ENCODE data around the gene DHRS2. TPM values are rescaled to one million over a fixed set of nuclear protein-coding genes. Genes with fewer than 3 reads are reported as not detected.
"Not testable (repeated sequence)": the region's sequence is repeated elsewhere in the genome, so short reads cannot be mapped to it uniquely, and the experiment has no call there.

DHRS2 gene
- polyA plus RNA-seq, 1 of the 3 experiments (the other 2 are of a cell fraction), result 1.2 TPM

DNA sequence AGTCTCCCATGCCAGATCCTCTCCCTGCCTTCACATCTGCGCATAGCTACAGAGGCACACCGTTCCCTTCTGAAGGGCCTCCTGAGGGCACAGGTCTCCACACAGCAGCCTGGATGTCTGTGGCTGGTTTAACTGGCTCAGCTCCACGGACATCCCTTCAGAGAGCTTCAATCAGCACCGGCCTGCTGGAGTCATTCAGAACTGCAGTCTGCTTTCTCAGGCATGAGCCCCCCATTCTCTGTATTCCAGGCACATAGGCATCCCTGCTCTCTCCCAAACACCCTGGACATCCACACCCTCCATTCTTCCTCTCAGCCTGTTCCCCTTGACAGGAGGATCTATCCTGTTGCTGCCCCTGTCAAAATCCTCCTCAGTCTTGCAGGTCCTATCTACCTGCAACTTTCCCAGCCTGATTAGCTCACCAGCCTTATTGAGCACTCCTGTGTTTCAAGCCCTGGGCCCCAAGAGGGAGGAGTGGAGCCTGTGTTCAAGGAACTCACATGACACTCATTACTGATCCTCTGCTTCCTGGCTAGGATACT, 2.9 kb upstream of the DHRS2 start:
- DNase-seq, result peak; percentile 36
- no peak for TF ChIP-seq TAF1 (IDR thresholded peaks at IDR 0.05; ENCODE audit: borderline replicate concordance, low read depth, low read length)
- TF ChIP-seq, protein P1, sequence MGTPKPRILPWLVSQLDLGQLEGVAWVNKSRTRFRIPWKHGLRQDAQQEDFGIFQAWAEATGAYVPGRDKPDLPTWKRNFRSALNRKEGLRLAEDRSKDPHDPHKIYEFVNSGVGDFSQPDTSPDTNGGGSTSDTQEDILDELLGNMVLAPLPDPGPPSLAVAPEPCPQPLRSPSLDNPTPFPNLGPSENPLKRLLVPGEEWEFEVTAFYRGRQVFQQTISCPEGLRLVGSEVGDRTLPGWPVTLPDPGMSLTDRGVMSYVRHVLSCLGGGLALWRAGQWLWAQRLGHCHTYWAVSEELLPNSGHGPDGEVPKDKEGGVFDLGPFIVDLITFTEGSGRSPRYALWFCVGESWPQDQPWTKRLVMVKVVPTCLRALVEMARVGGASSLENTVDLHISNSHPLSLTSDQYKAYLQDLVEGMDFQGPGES (IDR thresholded peaks at IDR 0.05; ENCODE audit: low read depth, low read length), result no peak
- TF ChIP-seq, protein P2, sequence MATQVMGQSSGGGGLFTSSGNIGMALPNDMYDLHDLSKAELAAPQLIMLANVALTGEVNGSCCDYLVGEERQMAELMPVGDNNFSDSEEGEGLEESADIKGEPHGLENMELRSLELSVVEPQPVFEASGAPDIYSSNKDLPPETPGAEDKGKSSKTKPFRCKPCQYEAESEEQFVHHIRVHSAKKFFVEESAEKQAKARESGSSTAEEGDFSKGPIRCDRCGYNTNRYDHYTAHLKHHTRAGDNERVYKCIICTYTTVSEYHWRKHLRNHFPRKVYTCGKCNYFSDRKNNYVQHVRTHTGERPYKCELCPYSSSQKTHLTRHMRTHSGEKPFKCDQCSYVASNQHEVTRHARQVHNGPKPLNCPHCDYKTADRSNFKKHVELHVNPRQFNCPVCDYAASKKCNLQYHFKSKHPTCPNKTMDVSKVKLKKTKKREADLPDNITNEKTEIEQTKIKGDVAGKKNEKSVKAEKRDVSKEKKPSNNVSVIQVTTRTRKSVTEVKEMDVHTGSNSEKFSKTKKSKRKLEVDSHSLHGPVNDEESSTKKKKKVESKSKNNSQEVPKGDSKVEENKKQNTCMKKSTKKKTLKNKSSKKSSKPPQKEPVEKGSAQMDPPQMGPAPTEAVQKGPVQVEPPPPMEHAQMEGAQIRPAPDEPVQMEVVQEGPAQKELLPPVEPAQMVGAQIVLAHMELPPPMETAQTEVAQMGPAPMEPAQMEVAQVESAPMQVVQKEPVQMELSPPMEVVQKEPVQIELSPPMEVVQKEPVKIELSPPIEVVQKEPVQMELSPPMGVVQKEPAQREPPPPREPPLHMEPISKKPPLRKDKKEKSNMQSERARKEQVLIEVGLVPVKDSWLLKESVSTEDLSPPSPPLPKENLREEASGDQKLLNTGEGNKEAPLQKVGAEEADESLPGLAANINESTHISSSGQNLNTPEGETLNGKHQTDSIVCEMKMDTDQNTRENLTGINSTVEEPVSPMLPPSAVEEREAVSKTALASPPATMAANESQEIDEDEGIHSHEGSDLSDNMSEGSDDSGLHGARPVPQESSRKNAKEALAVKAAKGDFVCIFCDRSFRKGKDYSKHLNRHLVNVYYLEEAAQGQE (IDR thresholded peaks at IDR 0.05; ENCODE audit: low read depth, low read length), result no peak
- no peak for TF ChIP-seq SIN3A (IDR thresholded peaks at IDR 0.05; ENCODE audit: borderline replicate concordance, low read depth, low read length)
- no peak for TF ChIP-seq JUND (IDR thresholded peaks at IDR 0.05)
- TF ChIP-seq, protein P3, sequence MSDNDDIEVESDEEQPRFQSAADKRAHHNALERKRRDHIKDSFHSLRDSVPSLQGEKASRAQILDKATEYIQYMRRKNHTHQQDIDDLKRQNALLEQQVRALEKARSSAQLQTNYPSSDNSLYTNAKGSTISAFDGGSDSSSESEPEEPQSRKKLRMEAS (IDR thresholded peaks at IDR 0.05; ENCODE audit: low read depth), result no peak
- TF ChIP-seq NRF1 (IDR thresholded peaks at IDR 0.05; ENCODE audit: low read depth, low read length), result no peak
- no peak for TF ChIP-seq FOXM1 (IDR thresholded peaks at IDR 0.05; ENCODE audit: low read depth)
- H2AFZ ChIP-seq (ENCODE audit: low read depth), result no peak overlapping the region
- peaks cover 0 to 12% of the 10 kb centered on the region in 2 experiments; a peak in 1 of 4 replicates for H3K4me1 ChIP-seq (ENCODE audit: control insufficient read depth in 1 of 2, insufficient read depth in 2 of 2, low read depth in 1 of 2, low read length in 1 of 2)
- H3K9ac ChIP-seq, result no peak overlapping the region
- H3K4me2 ChIP-seq, result no peak overlapping the region
- H3K27me3 ChIP-seq (ENCODE audit: insufficient read depth), result no peaks in the 10 kb centered on the region
- no peaks in the 10 kb centered on the region for H3K36me3 ChIP-seq (replicated peaks in 1 of 2; ENCODE audit: control insufficient read depth in 1 of 2, insufficient read depth in 2 of 2, low read length in 1 of 2)
- POLR2A ChIA-PET, result no interaction called here
- no peaks in the 10 kb centered on the region for H3K9me3 ChIP-seq
- no peaks in the 10 kb centered on the region for H3F3A ChIP-seq (replicated peaks; ENCODE audit: insufficient read depth)
- H3K79me2 ChIP-seq (ENCODE audit: insufficient read depth), result no peaks in the 10 kb centered on the region
- H3K27ac ChIP-seq (ENCODE audit: low read depth in 2 of 2, low read length in 1 of 2), result no peak overlapping the region
- no peaks in the 10 kb centered on the region for H4K20me1 ChIP-seq (ENCODE audit: insufficient read depth)
- no peak overlapping the region for H3K4me3 ChIP-seq (ENCODE audit: low read depth in 2 of 2, low read length in 1 of 2)
- H3K9me2 ChIP-seq, result no peaks in the 10 kb centered on the region
- CTCF ChIA-PET, result interaction anchor here (0.9 to 4.4 kb wide), 25 partner anchors 8 to 297 kb away, joined by 3 to 65 read pairs (median 10); partner anchors contain the start of gene NGDN
- 55% methylated on average over 4 of the region's 4 CpGs for WGBS (ENCODE audit: low lambda C conversion rate)

DNA sequence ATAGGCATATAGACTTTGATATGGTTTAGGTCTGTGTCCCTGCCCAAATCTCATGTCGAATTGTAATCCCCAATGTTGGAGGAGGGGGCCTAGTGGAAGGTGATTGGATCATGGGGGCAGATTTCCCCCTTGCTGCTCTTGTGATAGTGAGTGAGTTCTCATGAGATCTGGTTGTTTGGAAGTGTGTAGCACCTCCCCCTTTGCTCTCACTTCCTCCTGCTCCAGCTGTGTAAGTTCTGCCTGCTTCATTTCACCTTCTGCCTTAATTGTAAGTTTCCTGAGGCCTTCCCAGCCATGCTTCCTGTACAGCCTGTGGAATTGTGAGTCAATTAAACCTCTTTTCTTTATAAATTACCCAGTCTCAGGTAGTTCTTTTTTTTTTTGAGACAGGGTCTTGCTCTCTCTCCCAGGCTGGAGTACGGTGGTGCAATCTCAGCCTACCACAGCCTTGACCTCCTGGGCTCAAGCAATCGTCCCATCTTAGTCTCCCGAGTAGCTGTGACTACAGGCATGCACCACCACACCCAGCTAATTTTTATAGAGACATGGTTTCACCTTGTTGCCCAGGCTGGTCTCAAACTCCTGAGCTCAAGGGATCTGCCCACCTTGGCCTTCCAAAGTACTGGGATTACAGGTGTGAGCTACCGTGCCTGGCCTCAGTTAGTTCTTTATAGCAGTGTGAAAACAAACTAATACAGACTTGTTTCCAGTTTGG, 1.3 kb upstream of the DHRS2 start:
- H3F3A ChIP-seq (replicated peaks; ENCODE audit: insufficient read depth); H3K4me2 ChIP-seq; H3K36me3 ChIP-seq (replicated peaks in 1 of 2; ENCODE audit: control insufficient read depth in 1 of 2, insufficient read depth in 2 of 2, low read length in 1 of 2); H4K20me1 ChIP-seq (ENCODE audit: insufficient read depth); H3K27me3 ChIP-seq (ENCODE audit: insufficient read depth); DNase-seq; H3K4me3 ChIP-seq (ENCODE audit: low read depth in 2 of 2, low read length in 1 of 2); H3K9ac ChIP-seq; H3K79me2 ChIP-seq (ENCODE audit: insufficient read depth); POLR2A ChIA-PET; H3K9me3 ChIP-seq; H2AFZ ChIP-seq (ENCODE audit: low read depth); H3K27ac ChIP-seq (ENCODE audit: low read depth in 2 of 2, low read length in 1 of 2); H3K9me2 ChIP-seq: not testable (repeated sequence)
- 26% methylated on average over 5 of the region's 5 CpGs for WGBS (ENCODE audit: low lambda C conversion rate)
- peaks cover under 1 to 18% of the 10 kb centered on the region in 2 experiments; a peak in 2 of 4 replicates for H3K4me1 ChIP-seq (ENCODE audit: control insufficient read depth in 1 of 2, insufficient read depth in 2 of 2, low read depth in 1 of 2, low read length in 1 of 2)
- CTCF ChIA-PET, result interaction anchor here (0.7 to 3.7 kb wide), 4 partner anchors 22 to 275 kb away, joined by 3 to 38 read pairs (median 3); no protein-coding TSS in a partner anchor

DNA sequence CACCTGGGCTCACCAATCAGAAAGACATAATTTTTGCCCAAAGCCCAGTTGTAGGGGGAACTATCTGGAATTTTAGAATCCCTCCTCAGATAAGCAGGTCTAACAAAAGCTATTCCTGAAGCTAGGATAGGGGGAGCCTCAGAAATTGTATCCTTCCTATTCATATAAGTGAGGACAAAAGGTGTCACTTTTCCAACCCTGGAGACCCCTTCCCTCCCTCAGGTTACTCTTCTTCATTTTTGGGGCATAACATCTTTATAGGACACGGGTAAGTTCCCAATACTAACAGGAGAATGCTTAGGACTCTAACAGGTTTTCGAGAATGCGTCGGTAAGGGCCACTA, 1.1 kb downstream of the DHRS2 start:
- H3K27ac ChIP-seq (ENCODE audit: low read depth in 2 of 2, low read length in 1 of 2); H4K20me1 ChIP-seq (ENCODE audit: insufficient read depth); H3K79me2 ChIP-seq (ENCODE audit: insufficient read depth); H3F3A ChIP-seq (replicated peaks; ENCODE audit: insufficient read depth); H3K4me2 ChIP-seq; CTCF ChIA-PET; H3K9ac ChIP-seq; H3K36me3 ChIP-seq (replicated peaks in 1 of 2; ENCODE audit: control insufficient read depth in 1 of 2, insufficient read depth in 2 of 2, low read length in 1 of 2); H3K9me3 ChIP-seq; DNase-seq; POLR2A ChIA-PET; H3K4me3 ChIP-seq (ENCODE audit: low read depth in 2 of 2, low read length in 1 of 2); H3K27me3 ChIP-seq (ENCODE audit: insufficient read depth); H2AFZ ChIP-seq (ENCODE audit: low read depth); H3K9me2 ChIP-seq: not testable (repeated sequence)
- WGBS (ENCODE audit: low lambda C conversion rate), result 58% methylated on average over 4 of the region's 4 CpGs
- peaks cover 15 to 19% of the 10 kb centered on the region in 2 experiments; a peak in 2 of 4 replicates for H3K4me1 ChIP-seq (ENCODE audit: control insufficient read depth in 1 of 2, insufficient read depth in 2 of 2, low read depth in 1 of 2, low read length in 1 of 2)

DNA sequence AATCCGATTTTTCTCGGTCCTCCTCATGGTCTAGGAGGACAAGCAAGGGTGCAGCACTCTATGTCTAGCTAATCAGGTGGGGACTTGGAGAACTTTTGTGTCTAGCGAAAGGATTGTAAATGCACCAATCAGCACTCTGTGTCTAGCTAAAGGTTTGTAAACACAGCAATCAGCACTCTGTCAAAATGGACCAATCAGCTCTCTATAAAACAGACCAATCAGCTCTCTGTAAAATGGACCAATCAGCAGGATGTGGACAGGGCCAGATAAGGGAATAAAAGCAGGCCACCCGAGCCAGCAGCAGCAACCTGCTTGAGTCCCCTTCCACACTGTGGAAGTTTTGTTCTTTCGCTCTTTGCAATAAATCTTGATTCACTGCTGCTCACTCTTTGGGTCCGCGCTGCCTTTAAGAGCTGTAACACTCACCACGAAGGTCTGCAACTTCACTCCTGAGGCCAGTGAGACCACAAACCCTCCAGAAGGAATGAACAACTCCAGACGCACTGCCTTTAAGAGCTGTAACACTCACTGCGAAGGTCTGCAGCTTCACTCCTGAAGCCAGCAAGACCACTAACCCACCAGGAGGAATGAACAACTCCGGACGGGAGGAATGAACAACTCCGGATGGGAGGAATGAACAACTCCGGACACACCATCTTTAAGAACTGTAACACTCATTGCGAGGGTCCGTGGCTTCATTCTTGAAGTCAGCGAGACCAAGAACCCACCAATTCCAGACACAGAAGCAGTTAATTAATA, 1.7 kb downstream of the DHRS2 start:
- H3K4me2 ChIP-seq; H3K27me3 ChIP-seq (ENCODE audit: insufficient read depth); H3K9me2 ChIP-seq; DNase-seq; POLR2A ChIA-PET; H3K9ac ChIP-seq; H3F3A ChIP-seq (replicated peaks; ENCODE audit: insufficient read depth); H3K36me3 ChIP-seq (replicated peaks in 1 of 2; ENCODE audit: control insufficient read depth in 1 of 2, insufficient read depth in 2 of 2, low read length in 1 of 2); H4K20me1 ChIP-seq (ENCODE audit: insufficient read depth); H3K4me3 ChIP-seq (ENCODE audit: low read depth in 2 of 2, low read length in 1 of 2); H3K27ac ChIP-seq (ENCODE audit: low read depth in 2 of 2, low read length in 1 of 2); H3K9me3 ChIP-seq; CTCF ChIA-PET; H3K79me2 ChIP-seq (ENCODE audit: insufficient read depth); H2AFZ ChIP-seq (ENCODE audit: low read depth): not testable (repeated sequence)
- 77% methylated on average over 17 of the region's 17 CpGs for WGBS (ENCODE audit: low lambda C conversion rate)
- peaks cover 15% of the 10 kb centered on the region in 2 experiments; a peak in 2 of 4 replicates for H3K4me1 ChIP-seq (ENCODE audit: control insufficient read depth in 1 of 2, insufficient read depth in 2 of 2, low read depth in 1 of 2, low read length in 1 of 2)

Measured in SK-N-SH (cell line).